ENCODE measurements around the gene LRPPRC. TPM values are rescaled to one million over a fixed set of nuclear protein-coding genes. Genes with fewer than 3 reads are reported as not detected.

Gene LRPPRC
- polyA plus RNA-seq, 1 experiment, result 24.9 TPM

DNA sequence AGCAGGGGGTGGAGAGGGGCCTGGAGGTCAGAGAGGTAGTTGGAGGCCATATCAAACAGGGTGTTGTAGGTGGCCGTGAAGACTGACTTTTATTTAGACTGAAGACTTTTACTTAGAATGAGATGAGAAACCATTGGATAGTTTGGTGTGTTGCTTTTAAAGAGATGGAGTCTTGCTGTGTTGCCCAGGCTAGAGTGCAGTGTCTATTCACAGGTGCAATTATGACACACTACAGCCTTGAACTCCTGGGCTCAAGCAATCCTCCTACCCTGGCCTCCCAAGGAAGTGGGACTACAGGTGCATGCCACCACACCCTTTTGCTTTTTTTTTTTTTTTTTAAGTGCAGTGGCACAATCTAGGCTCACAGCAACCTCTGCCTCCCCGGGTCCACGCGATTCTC lies 2.5 kb upstream of the LRPPRC start:
- CTCF ChIA-PET, result no interaction called here
- no peaks in the 10 kb centered on the region for H3K27me3 ChIP-seq (ENCODE audit: control insufficient read depth, insufficient read depth, low read length)
- H3K36me3 ChIP-seq (ENCODE audit: control insufficient read depth, insufficient read depth, low read length), result no peaks in the 10 kb centered on the region
- POLR2A ChIA-PET, result no interaction called here
- TF ChIP-seq, protein P1, sequence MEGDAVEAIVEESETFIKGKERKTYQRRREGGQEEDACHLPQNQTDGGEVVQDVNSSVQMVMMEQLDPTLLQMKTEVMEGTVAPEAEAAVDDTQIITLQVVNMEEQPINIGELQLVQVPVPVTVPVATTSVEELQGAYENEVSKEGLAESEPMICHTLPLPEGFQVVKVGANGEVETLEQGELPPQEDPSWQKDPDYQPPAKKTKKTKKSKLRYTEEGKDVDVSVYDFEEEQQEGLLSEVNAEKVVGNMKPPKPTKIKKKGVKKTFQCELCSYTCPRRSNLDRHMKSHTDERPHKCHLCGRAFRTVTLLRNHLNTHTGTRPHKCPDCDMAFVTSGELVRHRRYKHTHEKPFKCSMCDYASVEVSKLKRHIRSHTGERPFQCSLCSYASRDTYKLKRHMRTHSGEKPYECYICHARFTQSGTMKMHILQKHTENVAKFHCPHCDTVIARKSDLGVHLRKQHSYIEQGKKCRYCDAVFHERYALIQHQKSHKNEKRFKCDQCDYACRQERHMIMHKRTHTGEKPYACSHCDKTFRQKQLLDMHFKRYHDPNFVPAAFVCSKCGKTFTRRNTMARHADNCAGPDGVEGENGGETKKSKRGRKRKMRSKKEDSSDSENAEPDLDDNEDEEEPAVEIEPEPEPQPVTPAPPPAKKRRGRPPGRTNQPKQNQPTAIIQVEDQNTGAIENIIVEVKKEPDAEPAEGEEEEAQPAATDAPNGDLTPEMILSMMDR (IDR thresholded peaks at IDR 0.05; ENCODE audit: insufficient read depth, low read depth, low read length), result no peak
- no peak for DNase-seq (ENCODE audit: low read depth)
- no peak overlapping the region for H3K4me3 ChIP-seq (ENCODE audit: low read depth, low read length)

DNA sequence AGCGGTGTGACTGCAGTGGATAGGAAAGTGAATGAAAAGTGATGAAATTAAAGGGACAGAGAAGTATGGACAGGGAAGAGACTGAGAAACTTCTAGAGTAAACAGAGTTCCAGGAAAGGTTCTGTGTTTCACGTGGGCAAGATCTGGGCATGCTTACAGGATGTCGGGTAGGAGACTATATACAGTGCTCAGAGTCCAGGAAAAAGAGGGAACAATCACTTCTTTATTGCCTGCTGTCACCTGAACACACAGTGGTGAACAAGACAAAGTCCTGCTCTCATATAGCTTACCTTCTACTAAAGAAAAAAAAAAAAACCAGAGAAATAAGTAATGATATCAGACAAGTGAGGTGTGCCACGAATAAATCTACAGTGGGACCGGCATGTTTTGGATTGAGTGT lies 2.4 kb downstream of the LRPPRC start:
- H3K27me3 ChIP-seq (ENCODE audit: control insufficient read depth, insufficient read depth, low read length), result no peaks in the 10 kb centered on the region
- CTCF ChIA-PET, result no interaction called here
- no peak overlapping the region for H3K4me3 ChIP-seq (ENCODE audit: low read depth, low read length)
- DNase-seq (ENCODE audit: low read depth), result no peak
- POLR2A ChIA-PET, result no interaction called here
- TF ChIP-seq, protein P1 (IDR thresholded peaks at IDR 0.05; ENCODE audit: insufficient read depth, low read depth, low read length), result no peak
- H3K36me3 ChIP-seq (ENCODE audit: control insufficient read depth, insufficient read depth, low read length), result no peaks in the 10 kb centered on the region

GRCh38 chr2:43989545-43989944 lies 6.2 kb downstream of the LRPPRC start:
- Histone ChIP-seq H3K4me3 (ENCODE audit: low read depth, low read length) (no peak overlapping the region), H3K27me3 (ENCODE audit: control insufficient read depth, insufficient read depth, low read length) (no peaks in the 10 kb centered on the region), H3K36me3 (ENCODE audit: control insufficient read depth, insufficient read depth, low read length) (no peaks in the 10 kb centered on the region)
- CTCF ChIA-PET, result no interaction called here
- TF ChIP-seq, protein P1 (IDR thresholded peaks at IDR 0.05; ENCODE audit: insufficient read depth, low read depth, low read length), result no peak
- DNase-seq (ENCODE audit: low read depth), result no peak
- POLR2A ChIA-PET, result no interaction called here

- Histone ChIP-seq H3K36me3 (ENCODE audit: control insufficient read depth, insufficient read depth, low read length) (peaks cover 1% of the 10 kb centered on the region; the same call in 1 of the 2 replicates), H3K27me3 (ENCODE audit: control insufficient read depth, insufficient read depth, low read length) (no peaks in the 10 kb centered on the region), H3K4me3 (ENCODE audit: low read depth, low read length) (no peak overlapping the region)
- TF ChIP-seq, protein P1 (IDR thresholded peaks at IDR 0.05; ENCODE audit: insufficient read depth, low read depth, low read length), result no peak
- POLR2A ChIA-PET, result no interaction called here
- CTCF ChIA-PET, result no interaction called here
- no peak for DNase-seq (ENCODE audit: low read depth)
These were observed 9.2 kb downstream of the LRPPRC start for GRCh38 chr2:43986600-43986999.

DNA sequence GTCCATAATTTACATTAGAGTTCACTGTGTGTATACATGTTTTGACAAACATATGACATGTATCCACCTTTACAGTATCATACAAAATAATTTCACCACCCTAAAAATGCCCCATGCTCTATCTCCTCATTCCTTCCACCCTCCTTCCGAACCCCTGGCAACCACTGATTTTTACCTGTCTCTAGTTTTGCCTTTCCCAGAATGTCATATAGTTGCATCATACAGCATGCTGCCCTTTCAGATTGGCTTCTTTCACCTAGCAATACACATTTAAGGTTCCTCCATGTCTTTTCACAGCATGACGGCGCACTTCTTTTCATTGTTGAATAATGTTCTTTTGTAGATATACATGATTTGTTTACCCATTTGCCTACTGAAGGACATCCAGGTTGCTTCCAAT lies 10.4 kb downstream of the LRPPRC start:
- DNase-seq (ENCODE audit: low read depth), result no peak
- H3K4me3 ChIP-seq (ENCODE audit: low read depth, low read length), result no peak overlapping the region
- ChIA-PET POLR2A (no interaction called here), CTCF (no interaction called here)
- H3K27me3 ChIP-seq (ENCODE audit: control insufficient read depth, insufficient read depth, low read length), result no peaks in the 10 kb centered on the region
- TF ChIP-seq, protein P1 (IDR thresholded peaks at IDR 0.05; ENCODE audit: insufficient read depth, low read depth, low read length), result no peak
- peaks cover 1% of the 10 kb centered on the region; the same call in 1 of the 2 replicates for H3K36me3 ChIP-seq (ENCODE audit: control insufficient read depth, insufficient read depth, low read length)
